Lower leg skin (tissue), 4 donors: ENCODE data around the gene CHST9. TPM values are rescaled to one million over a fixed set of nuclear protein-coding genes. Genes with fewer than 3 reads are reported as not detected.

ENCODE experiments used
- DNase-seq, 2 donors: peaks; one replicate each; pipeline ENCODE4 v3.0.0-alpha.2; 2019; ENCODE audit warnings: low spot score in 2 of 2
- H3K4me3 ChIP-seq: fragments of 200-600 bp; sonication (generic); 2 replicates; pipeline ENCODE4 v1.5.1; 2017; ENCODE audit warnings: mild to moderate bottlenecking, low read depth; ENCODE audit not compliant: poor library complexity, severe bottlenecking
- CTCF ChIP-seq, 3 donors: fragments of 450-650 bp; IDR thresholded peaks; one replicate each; pipeline ENCODE4 v1.5.1; 2016; ENCODE audit warnings: antibody characterized with exemption in 3 of 3, mild to moderate bottlenecking in 3 of 3, moderate library complexity in 2 of 3
- POLR2A ChIP-seq, 2 donors: fragments of 450-650 bp; IDR thresholded peaks; one replicate each; pipeline ENCODE4 v1.6.1; 2016 to 2017; ENCODE audit warnings: antibody characterized with exemption in 2 of 2, mild to moderate bottlenecking in 1 of 2, moderate library complexity in 1 of 2
- WGBS, 2 donors: methylation state at CpG; one replicate each; pipeline ENCODE4 v1.1.5; 2018; 5-methylcytosine and 5-hydroxymethylcytosine counted together
- intact Hi-C: fragments of 100-400 bp; cut with DNase I; formaldehyde crosslinking; loops from one replicate; pipeline ENCODE4 v1.15.0; 2023; ENCODE audit warnings: low total_unique reads
- total RNA-seq, 4 donors: library from RNA; depleted of rRNA; stranded (reverse); fragments of >200 nt; gene quantifications; one replicate each; pipeline ENCODE4 v1.1.0, GENCODE V29; 2016

The CHST9 gene
- total RNA-seq, 4 donors from 2014 or later, result 0.06 to 0.20 (median 0.08) TPM; not detected in 1

- 72% methylated on average over 1 of the region's 1 CpG for WGBS, 2 donors
- no peak for DNase-seq
- intact Hi-C loops, result no loop called here
- TF ChIP-seq POLR2A (IDR thresholded peaks at IDR 0.05) (no peak), CTCF (IDR thresholded peaks at IDR 0.05) (no peak)
- H3K4me3 ChIP-seq, result no peak overlapping the region
Measured at GRCh38 chr18:27138079-27138478, 47.0 kb downstream of the CHST9 start.

GRCh38 chr18:27136208-27136535 lies 48.9 kb downstream of the CHST9 start:
- no peak overlapping the region for H3K4me3 ChIP-seq
- 63 to 77% methylated on average over 4 of the region's 4 CpGs for WGBS, 2 donors
- intact Hi-C loops, result no loop called here
- DNase-seq, result no peak
- TF ChIP-seq CTCF (IDR thresholded peaks at IDR 0.05) (no peak), POLR2A (IDR thresholded peaks at IDR 0.05) (no peak)

GRCh38 chr18:27135504-27136207 lies 49.5 kb downstream of the CHST9 start:
- no peak for DNase-seq
- no peak for TF ChIP-seq POLR2A (IDR thresholded peaks at IDR 0.05)
- no peak for TF ChIP-seq CTCF (IDR thresholded peaks at IDR 0.05)
- intact Hi-C loops, result no loop called here
- 37 to 38% methylated on average over 7 of the region's 7 CpGs for WGBS, 2 donors
- no peak overlapping the region for H3K4me3 ChIP-seq

- 86 to 87% methylated on average over 7 of the region's 7 CpGs for WGBS, 2 donors
- no peak for TF ChIP-seq CTCF (IDR thresholded peaks at IDR 0.05)
- intact Hi-C loops, result no loop called here
- H3K4me3 ChIP-seq, result no peak overlapping the region
- DNase-seq, result no peak
Measured at GRCh38 chr18:27130065-27130630, 55.0 kb downstream of the CHST9 start.

- TF ChIP-seq CTCF (IDR thresholded peaks at IDR 0.05) (no peak), POLR2A (IDR thresholded peaks at IDR 0.05) (no peak)
- DNase-seq, result no peak
- WGBS, 2 donors, result 29 to 33% methylated on average over 1 of the region's 1 CpG
- no peak overlapping the region for H3K4me3 ChIP-seq
- intact Hi-C loops, result no loop called here
Measured at GRCh38 chr18:27124196-27124595, 60.9 kb downstream of the CHST9 start.

GRCh38 chr18:27121108-27121507 lies 64.0 kb downstream of the CHST9 start:
- no peak for DNase-seq
- no peak for TF ChIP-seq CTCF (IDR thresholded peaks at IDR 0.05)
- TF ChIP-seq POLR2A (IDR thresholded peaks at IDR 0.05), result no peak
- intact Hi-C loops, result no loop called here
- no peak overlapping the region for H3K4me3 ChIP-seq
- 77 to 90% methylated on average over 1 of the region's 1 CpG for WGBS, 2 donors
